GM18909 (cell line): ENCODE data around the gene AKT1.
"Not testable (repeated sequence)": the region's sequence is repeated elsewhere in the genome, so short reads cannot be mapped to it uniquely, and the experiment has no call there.

ENCODE experiments used
- ATAC-seq: cut with Tn5 transposase; IDR thresholded peaks from one replicate; pipeline ENCODE4 v1.9.1; 2021; ENCODE audit warnings: mild to moderate bottlenecking; ENCODE audit not compliant: unreplicated experiment, poor library complexity

Gene AKT1

GRCh38 chr14:104741803-104742251, 53.7 kb downstream of the AKT1 start:
- no peak for ATAC-seq

GRCh38 chr14:104741108-104741802, 54.3 kb downstream of the AKT1 start:
- no peak for ATAC-seq

- ATAC-seq, result no peak
Measured at GRCh38 chr14:104739546-104740516, 55.7 kb downstream of the AKT1 start.

- ATAC-seq, result no peak
Measured at GRCh38 chr14:104739026-104739425, 56.5 kb downstream of the AKT1 start.

GRCh38 chr14:104738375-104739019, 57.1 kb downstream of the AKT1 start:
- ATAC-seq, result no peak

- no peak for ATAC-seq
Measured at GRCh38 chr14:104735830-104736642, 59.5 kb downstream of the AKT1 start.

- no peak for ATAC-seq
Measured at GRCh38 chr14:104734991-104735779, 60.4 kb downstream of the AKT1 start.

- no peak for ATAC-seq
Measured at GRCh38 chr14:104734601-104734990, 61.0 kb downstream of the AKT1 start.

GRCh38 chr14:104734051-104734587, 61.4 kb downstream of the AKT1 start:
- no peak for ATAC-seq

- ATAC-seq, result no peak
Measured at GRCh38 chr14:104732931-104733681, 62.4 kb downstream of the AKT1 start.

GRCh38 chr14:104732355-104732804, 63.2 kb downstream of the AKT1 start:
- ATAC-seq, result no peak

- no peak for ATAC-seq
Measured at GRCh38 chr14:104731320-104732294, 63.9 kb downstream of the AKT1 start.

GRCh38 chr14:104730487-104730886, 65.1 kb downstream of the AKT1 start:
- ATAC-seq, result no peak

GRCh38 chr14:104729835-104730181, 65.7 kb downstream of the AKT1 start:
- ATAC-seq, result no peak

GRCh38 chr14:104729176-104729834, 66.2 kb downstream of the AKT1 start:
- not testable (repeated sequence) for ATAC-seq

- no peak for ATAC-seq
Measured at GRCh38 chr14:104728631-104729030, 66.9 kb downstream of the AKT1 start.
